GM12873 (cell line): ENCODE data around the gene CNR2.

Experiments used
- TF ChIP-seq, protein P1 (sequence below): IDR thresholded peaks from 2 replicates; pipeline ENCODE4 v1.5.1; 2012; ENCODE audit warnings: low read depth, mild to moderate bottlenecking, moderate library complexity, low read length, control low read depth; ENCODE audit not compliant: insufficient read depth; ENCODE audit errors: missing control alignments

The CNR2 gene

DNA sequence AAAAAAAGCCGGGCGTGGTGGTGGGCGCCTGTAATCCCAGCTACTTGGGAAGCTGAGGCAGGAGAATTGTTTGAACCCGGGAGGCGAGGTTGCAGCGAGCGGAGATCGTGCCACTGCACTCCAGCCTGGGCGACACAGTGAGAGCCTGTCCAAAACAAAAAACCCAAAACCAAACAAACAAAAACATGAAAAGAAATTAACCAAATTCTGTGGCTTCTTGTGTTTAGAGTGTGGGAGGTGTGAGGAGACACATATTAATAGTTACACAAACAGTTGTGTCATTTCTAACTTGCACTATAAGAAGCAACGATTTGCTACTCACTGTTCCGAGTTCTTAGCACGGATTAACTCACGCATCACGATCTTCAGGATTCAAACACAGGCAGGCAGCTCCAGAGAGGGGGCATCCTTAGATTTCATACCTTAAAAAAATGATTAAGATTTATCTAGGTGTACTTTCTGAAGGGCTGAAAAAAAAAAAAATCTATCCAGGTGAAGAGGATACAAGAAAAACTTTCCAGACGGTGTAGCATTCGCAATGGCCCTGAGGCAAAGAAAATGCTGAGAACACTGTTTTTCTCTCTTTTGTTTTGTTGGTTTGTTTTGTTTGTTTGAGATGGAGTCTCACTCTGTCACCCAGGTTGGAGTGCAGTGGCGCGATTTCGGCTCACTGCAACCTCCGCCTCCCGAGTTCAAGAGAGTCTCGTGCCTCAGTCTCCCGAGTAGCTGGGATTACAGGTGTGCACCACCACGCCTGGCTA is 87.2 kb downstream of the CNR2 start:
- TF ChIP-seq, protein P1, sequence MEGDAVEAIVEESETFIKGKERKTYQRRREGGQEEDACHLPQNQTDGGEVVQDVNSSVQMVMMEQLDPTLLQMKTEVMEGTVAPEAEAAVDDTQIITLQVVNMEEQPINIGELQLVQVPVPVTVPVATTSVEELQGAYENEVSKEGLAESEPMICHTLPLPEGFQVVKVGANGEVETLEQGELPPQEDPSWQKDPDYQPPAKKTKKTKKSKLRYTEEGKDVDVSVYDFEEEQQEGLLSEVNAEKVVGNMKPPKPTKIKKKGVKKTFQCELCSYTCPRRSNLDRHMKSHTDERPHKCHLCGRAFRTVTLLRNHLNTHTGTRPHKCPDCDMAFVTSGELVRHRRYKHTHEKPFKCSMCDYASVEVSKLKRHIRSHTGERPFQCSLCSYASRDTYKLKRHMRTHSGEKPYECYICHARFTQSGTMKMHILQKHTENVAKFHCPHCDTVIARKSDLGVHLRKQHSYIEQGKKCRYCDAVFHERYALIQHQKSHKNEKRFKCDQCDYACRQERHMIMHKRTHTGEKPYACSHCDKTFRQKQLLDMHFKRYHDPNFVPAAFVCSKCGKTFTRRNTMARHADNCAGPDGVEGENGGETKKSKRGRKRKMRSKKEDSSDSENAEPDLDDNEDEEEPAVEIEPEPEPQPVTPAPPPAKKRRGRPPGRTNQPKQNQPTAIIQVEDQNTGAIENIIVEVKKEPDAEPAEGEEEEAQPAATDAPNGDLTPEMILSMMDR, result no peak

DNA sequence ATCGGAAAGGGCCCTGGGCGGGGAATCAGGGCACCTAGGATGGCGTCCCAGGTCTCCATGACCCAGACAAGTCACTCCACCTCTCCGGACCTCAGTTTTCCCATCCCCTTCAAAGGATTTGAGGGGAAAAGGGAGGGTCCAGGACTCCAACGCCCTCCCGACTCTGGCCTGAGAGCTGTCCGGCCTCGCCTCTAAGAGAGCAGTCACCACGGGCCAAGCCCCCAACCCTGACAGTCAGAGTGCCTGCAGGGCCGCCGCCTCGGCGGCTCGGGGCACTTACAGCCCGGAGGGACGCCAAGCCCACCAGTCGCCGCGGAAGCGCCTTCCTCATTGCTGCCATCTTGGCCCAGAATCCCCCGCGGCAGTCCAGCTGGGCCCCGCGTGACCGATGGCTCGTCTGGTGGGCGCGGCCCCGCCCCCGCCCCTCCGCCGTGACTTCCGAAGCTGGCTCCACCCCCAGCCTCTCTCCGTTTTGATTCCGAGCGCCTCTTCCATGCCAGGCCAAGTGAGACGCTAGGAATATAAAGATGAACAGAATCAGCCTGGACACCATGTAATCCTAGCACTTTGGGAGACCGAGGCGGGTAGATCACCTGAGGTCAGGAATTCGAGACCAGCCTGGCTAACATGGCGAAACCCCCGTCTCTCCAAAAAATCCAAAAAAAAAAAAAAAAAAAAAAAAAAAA is 87.9 kb downstream of the CNR2 start, which contains the start of gene HMGCL:
Gene HMGCL (minus strand): TSS at position 354 of the 686 bp plus-strand sequence. CDS start 14 bp downstream, at position 340.
- TF ChIP-seq, protein P1, result no peak

DNA sequence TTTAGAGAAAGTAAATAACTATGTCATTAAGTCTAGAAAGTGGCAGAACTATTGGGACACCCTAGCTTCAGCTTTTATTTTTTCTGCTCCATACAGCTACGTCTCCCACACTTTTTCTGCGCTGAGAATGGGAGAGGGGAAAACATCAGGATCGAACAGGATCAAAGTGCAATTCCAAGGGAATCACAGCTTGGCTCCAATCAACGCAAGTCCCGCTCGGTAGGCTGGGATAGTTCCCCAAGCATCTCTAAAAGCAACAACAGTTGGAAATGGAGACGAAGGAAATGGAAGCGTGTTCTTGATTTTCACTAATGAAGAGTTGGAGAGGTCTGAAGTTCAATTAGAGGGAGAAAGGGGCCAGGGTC is 88.5 kb downstream of the CNR2 start:
- TF ChIP-seq, protein P1, result no peak

DNA sequence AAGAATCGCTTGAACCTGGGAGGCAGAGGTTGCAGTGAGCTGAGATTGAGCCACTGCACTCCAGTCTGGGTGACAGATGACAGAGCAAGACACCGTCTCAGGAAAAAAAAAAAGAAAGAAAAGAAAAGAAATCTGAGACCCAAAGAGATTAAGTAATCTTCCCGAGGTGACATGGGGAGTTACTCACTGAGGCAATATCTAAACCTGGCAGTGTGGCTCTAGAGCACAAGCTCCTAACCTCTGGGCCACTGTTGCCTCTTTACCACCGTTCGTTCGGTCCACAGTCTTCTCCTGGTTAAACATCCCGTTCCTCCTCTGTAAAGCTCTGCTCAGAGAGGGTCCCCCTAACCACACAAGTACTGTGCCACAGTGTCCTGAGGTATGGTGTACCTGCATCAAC is 89.4 kb downstream of the CNR2 start:
- TF ChIP-seq, protein P1, result no peak
